Kidney epithelial cell (primary cell): ENCODE results near the gene MSL1. TPM values are rescaled to one million over a fixed set of nuclear protein-coding genes. Genes with fewer than 3 reads are reported as not detected.

Source experiments
- DNase-seq: peaks from one replicate; pipeline ENCODE4 v3.0.0-alpha.2; 2010; ENCODE audit warnings: low read depth
- H3K27me3 ChIP-seq: 2 replicates; pipeline ENCODE4 v1.6.0; 2011; ENCODE audit warnings: low read length; ENCODE audit not compliant: control insufficient read depth, insufficient read depth
- H3K36me3 ChIP-seq: 2 replicates; pipeline ENCODE4 v1.5.1; 2011; ENCODE audit warnings: low read length; ENCODE audit not compliant: control insufficient read depth, insufficient read depth
- H3K4me3 ChIP-seq: 2 replicates; pipeline ENCODE4 v1.5.1; 2011; ENCODE audit warnings: low read depth, mild to moderate bottlenecking, control low read depth, low read length
- total RNA-seq: library from RNA; depleted of rRNA; stranded (reverse); fragments of >200 nt; gene quantifications from 2 replicates; pipeline ENCODE4 v1.2.3, GENCODE V29; 2015
- TF ChIP-seq, protein P1 (sequence below): IDR thresholded peaks from 2 replicates; pipeline ENCODE4 v1.5.1; 2011; ENCODE audit warnings: mild to moderate bottlenecking, moderate library complexity, low read length, control low read depth, inconsistent platforms; ENCODE audit not compliant: insufficient read depth, poor library complexity, severe bottlenecking

Gene MSL1
- total RNA-seq, 1 donor from 2014 or later: 40.6 TPM

DNA sequence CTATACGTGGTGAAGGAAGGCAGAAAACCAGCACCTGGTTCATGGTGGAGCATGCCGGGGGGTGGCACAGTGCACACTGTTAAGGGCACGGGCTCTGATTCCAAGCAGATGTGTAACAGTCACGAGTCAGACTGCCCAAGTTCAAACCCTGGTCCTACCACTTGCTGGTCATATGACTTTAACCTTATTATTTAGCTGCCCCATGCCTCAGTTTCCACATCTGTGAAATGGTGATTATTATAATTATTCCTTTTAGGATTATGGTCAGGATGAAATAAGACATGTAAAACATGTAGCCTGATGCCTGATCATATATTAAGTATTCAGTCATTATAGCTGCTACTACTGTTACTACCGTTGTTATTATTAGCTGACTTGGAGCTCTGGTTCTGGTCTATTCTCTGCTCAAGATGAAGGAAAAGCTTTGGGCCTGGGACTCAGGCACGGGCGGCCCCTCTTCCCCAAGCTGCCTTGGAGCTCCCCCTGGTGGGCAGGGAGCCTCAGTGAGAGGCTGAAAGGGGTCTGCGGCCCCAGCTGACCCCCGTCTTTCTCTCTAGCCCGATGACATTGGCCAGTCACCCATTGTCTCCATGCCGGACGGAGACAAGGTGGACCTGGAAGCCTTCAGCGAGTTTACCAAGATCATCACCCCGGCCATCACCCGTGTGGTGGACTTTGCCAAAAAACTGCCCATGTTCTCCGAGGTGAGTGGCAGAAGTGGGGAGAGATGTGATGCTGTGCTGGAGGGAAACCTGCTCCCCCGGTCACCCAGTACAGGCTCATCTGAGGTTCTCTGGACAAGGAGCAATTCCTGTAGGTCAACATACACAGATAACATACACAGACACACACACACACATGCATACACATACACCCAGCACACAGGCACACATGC, 35.4 kb upstream of the MSL1 start:
- Histone ChIP-seq H3K36me3 (no peaks in the 10 kb centered on the region), H3K27me3 (no peaks in the 10 kb centered on the region), H3K4me3 (no peak overlapping the region)
- DNase-seq: no peak
- TF ChIP-seq, protein P1, sequence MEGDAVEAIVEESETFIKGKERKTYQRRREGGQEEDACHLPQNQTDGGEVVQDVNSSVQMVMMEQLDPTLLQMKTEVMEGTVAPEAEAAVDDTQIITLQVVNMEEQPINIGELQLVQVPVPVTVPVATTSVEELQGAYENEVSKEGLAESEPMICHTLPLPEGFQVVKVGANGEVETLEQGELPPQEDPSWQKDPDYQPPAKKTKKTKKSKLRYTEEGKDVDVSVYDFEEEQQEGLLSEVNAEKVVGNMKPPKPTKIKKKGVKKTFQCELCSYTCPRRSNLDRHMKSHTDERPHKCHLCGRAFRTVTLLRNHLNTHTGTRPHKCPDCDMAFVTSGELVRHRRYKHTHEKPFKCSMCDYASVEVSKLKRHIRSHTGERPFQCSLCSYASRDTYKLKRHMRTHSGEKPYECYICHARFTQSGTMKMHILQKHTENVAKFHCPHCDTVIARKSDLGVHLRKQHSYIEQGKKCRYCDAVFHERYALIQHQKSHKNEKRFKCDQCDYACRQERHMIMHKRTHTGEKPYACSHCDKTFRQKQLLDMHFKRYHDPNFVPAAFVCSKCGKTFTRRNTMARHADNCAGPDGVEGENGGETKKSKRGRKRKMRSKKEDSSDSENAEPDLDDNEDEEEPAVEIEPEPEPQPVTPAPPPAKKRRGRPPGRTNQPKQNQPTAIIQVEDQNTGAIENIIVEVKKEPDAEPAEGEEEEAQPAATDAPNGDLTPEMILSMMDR: peak; percentile 96

DNA sequence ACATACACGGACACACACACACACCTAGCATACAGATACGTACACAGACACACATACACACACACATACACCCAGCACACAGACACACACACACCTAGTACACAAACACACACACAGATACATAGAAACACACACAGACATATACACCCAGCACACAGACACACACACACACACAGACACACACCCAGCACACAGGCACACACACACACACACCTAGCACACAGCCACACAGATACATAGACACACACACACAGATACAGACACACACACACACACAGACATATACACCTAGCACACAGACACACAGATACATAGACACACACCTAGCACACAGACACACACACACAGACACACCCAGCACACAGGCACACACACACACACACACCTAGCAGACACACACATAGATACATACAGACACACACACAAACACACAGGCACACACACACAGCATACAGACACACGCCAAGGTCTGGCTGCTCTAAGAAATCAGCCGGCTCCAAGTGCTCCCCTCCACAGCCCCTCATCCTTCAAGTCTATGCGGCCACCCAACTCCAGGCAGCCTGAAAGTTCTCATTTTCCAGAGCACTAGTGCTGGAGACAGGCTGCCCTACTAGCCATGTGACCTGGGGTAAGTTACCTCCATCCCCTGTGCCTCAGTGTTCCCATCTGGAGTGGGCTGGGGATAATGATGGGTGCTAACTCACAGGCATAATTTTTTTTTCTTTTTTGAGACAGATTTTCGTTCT, 34.5 kb upstream of the MSL1 start:
- Histone ChIP-seq H3K27me3 (no peaks in the 10 kb centered on the region), H3K4me3 (no peak overlapping the region), H3K36me3 (no peaks in the 10 kb centered on the region)
- TF ChIP-seq, protein P1: no peak
- DNase-seq: no peak

GRCh38 chr17:40087903-40088718, 33.7 kb upstream of the MSL1 start:
- H3K4me3 ChIP-seq: no peak overlapping the region
- peaks cover 1% of the 10 kb centered on the region for H3K36me3 ChIP-seq
- no peak for DNase-seq
- no peaks in the 10 kb centered on the region for H3K27me3 ChIP-seq
- TF ChIP-seq, protein P1: no peak

DNA sequence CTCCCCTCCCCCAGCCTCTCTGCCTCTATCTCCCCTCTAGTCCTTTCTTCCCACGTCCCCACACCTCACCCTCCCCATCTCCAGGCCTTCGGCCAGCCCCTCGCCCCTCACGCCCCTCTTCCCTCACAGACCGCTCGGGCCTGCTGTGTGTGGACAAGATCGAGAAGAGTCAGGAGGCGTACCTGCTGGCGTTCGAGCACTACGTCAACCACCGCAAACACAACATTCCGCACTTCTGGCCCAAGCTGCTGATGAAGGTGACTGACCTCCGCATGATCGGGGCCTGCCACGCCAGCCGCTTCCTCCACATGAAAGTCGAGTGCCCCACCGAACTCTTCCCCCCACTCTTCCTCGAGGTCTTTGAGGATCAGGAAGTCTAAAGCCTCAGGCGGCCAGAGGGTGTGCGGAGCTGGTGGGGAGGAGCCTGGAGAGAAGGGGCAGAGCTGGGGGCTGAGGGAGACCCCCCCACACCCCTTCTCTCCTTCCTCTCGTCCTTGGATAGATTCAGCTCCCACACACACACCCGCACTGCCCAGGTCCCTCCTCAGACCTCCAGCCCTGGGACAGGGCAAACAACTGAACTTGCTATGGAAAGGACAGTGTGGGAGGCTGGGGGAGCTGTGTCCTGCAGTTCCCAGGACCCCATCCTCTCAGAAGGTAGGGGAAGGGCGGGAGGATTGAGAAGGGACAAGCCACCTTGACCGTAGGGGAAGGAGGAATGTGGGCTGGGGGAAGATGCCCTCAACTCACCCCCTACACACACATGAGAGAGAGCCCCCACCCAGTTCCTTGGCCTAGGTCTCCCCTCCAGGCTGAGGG, 32.5 kb upstream of the MSL1 start:
- TF ChIP-seq, protein P1: no peak
- no peak for DNase-seq
- Histone ChIP-seq H3K4me3 (no peak overlapping the region), H3K36me3 (peaks cover 2% of the 10 kb centered on the region), H3K27me3 (no peaks in the 10 kb centered on the region)
